Right lobe of liver (tissue), 4 donors: ENCODE results near the gene ARF1.

Source experiments
- POLR2A ChIP-seq: fragments of 450-650 bp; IDR thresholded peaks from one replicate; pipeline ENCODE4 v1.6.1; 2017; ENCODE audit warnings: antibody characterized with exemption, mild to moderate bottlenecking
- TF ChIP-seq, protein P1 (sequence below), 4 donors: fragments of 200-600 bp in 3 of 4; fragments of 450-650 bp in 1 of 4; IDR thresholded peaks; one replicate each; pipeline versions ENCODE4 v1.5.1 to v1.8.0; 2016 to 2022; ENCODE audit warnings: antibody characterized with exemption in 4 of 4, mild to moderate bottlenecking in 2 of 4
- donor health status: DM: no; HTN: no; CAD: no.
- donor health status: DM: no; HTN: no; CAD: no.
- donor health status: DM: no; HTN: yes; CAD: no.

DNA sequence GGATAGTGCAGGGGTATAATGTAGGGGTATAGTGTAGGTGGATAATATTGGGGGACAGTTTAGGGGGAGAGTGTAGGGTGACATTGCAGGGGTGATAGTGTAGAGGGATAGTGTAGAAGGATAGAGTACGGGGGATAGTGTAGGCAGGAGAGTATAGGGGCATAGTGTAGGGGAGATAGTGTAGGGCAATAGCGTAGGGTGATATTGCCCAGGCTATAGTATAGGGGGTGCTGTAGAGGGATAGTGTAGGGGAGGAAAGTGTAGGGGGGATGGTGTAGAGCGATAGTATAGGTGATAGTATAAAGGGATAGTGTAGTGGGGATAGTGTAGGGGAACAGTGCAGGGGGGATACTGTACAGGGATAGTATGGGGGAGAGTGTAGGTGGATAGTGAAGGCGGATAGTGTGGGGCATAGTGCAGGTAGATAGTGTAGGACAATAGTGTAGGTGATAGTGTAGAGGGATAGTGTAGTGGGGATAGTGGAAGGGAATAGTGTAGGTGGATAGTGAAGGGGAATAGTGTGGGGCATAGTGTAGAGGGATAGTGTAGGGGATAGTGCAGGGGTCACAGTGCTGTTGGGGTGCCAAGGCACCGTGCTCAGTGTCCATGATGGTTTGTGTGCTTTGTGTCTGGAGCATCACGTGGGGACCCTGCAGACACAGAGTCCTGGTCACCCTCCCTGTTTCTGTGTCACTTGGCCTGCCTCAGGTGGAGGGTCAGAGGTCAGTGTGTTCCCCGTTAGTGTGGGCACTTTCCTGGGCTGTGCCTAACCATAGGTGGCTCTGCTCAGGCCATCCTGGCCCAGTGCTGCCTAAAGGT, 10.5 kb upstream of the ARF1 start:
- TF ChIP-seq, protein P1, sequence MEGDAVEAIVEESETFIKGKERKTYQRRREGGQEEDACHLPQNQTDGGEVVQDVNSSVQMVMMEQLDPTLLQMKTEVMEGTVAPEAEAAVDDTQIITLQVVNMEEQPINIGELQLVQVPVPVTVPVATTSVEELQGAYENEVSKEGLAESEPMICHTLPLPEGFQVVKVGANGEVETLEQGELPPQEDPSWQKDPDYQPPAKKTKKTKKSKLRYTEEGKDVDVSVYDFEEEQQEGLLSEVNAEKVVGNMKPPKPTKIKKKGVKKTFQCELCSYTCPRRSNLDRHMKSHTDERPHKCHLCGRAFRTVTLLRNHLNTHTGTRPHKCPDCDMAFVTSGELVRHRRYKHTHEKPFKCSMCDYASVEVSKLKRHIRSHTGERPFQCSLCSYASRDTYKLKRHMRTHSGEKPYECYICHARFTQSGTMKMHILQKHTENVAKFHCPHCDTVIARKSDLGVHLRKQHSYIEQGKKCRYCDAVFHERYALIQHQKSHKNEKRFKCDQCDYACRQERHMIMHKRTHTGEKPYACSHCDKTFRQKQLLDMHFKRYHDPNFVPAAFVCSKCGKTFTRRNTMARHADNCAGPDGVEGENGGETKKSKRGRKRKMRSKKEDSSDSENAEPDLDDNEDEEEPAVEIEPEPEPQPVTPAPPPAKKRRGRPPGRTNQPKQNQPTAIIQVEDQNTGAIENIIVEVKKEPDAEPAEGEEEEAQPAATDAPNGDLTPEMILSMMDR (IDR thresholded peaks at IDR 0.05): no peak
- TF ChIP-seq POLR2A: no peak
